Measurements from ENCODE around the gene FBXL13.
"Not testable (repeated sequence)": the region's sequence is repeated elsewhere in the genome, so short reads cannot be mapped to it uniquely, and the experiment has no call there.

Gene FBXL13

DNA sequence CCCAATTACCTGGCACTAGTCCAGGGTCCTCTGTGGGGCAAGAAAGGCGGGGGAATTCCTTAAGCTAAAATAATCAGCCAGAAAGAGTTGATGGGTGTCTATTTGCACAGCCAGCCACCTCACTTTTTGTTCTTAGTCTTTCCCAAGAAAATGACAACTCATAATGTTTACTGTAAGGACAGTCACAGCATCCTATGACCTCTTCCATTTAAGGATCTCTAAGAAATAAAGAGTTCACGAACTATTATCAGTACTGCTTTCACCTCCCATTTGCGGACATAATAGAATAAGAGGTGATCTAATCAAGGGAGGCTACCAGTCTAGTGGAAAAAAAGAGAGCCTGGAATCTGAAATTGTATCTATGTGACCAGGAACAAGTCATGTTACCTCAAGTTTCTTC lies 234.2 kb downstream of the FBXL13 start:
- Histone ChIP-seq H3K36me3 (replicated peaks) (no peaks in the 10 kb centered on the region), H3K9me3 (no peaks in the 10 kb centered on the region), H3K4me3 (no peak overlapping the region), H3K4me1 (no peaks in the 10 kb centered on the region), H3K27me3 (ENCODE audit: low read depth) (no peaks in the 10 kb centered on the region)
- no peak for DNase-seq (ENCODE audit: low spot score in 2 of 2)
- in situ Hi-C loops (cut with MboI; ENCODE audit: low sequenced_read_pairs): no loop called here

DNA sequence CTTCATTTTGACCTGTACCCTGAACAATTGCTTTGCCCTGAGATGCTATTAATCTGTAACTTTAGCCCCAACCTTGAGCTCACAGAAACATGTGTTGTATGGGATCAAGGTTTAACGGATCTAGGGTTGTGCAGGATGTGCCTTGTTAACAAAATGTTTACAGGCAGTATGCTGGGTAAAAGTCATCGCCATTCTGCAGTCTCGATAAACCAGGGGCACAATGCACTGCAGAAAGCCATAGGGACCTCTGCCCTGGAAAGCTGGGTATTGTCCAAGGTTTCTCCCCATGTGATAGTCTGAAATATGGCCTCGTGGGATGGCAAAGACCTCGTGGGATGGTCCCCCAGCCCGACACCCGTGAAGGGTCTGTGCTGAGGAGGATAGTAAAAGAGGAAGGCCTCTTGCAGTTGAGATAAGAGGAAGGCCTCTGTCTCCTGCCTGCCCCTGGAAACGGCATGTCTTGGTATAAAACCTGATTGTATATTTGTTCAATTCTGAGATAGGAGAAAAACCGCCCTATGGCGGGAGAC lies 236.0 kb downstream of the FBXL13 start:
- H3K4me3 ChIP-seq; H3K9me3 ChIP-seq; DNase-seq (ENCODE audit: low spot score in 2 of 2); H3K4me1 ChIP-seq; H3K36me3 ChIP-seq (replicated peaks); H3K27me3 ChIP-seq (ENCODE audit: low read depth); in situ Hi-C loops (cut with MboI; ENCODE audit: low sequenced_read_pairs): not testable (repeated sequence)

DNA sequence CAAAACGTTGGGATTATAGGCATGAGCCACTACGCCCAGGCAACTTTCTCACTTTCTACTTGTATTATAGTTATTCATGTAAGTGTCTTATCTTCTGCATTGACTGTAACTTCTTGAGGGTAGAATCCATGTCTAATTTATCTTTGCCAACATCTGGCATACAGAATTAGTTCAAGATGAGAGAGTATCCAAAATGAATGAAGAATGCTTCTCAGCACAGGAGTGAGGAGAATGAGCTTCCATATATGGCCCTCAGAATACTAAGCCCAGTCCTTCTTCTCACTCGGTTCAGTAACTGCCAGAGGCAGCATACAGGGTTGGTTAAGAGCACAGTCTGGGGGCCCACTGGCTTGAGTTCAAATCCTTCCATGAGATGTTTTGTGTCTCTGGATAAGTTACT lies 236.8 kb downstream of the FBXL13 start:
- in situ Hi-C loops (cut with MboI; ENCODE audit: low sequenced_read_pairs): no loop called here
- H3K27me3 ChIP-seq (ENCODE audit: low read depth): no peaks in the 10 kb centered on the region
- no peak overlapping the region for H3K4me3 ChIP-seq

DNA sequence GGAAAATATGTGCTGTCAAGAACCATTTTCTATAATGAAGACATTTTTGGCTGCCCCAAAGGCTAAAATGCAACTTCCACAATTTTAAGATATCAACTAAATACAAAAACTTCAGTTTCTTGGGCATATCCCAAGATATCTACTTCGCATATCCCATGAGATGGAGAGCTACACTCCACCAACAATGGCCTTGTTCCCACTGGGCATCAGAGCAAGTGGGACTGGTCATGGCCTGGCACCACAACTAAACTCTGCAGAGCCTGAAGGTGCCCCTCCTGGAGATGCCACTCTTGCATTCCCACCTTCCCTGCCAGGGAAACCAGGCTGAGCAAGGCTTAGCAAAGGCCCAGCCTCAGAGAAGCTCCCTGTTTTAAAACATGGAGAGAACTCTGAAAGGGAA lies 237.6 kb downstream of the FBXL13 start:
- no peaks in the 10 kb centered on the region for H3K27me3 ChIP-seq (ENCODE audit: low read depth)
- H3K36me3 ChIP-seq (replicated peaks): no peaks in the 10 kb centered on the region
- no peaks in the 10 kb centered on the region for H3K4me1 ChIP-seq
- no peak for DNase-seq (ENCODE audit: low spot score in 2 of 2)
- in situ Hi-C loops (cut with MboI; ENCODE audit: low sequenced_read_pairs): no loop called here
- H3K4me3 ChIP-seq: no peak overlapping the region
- H3K9me3 ChIP-seq: no peaks in the 10 kb centered on the region

More for the DNA sequence above, 236.8 kb downstream of the FBXL13 start:
- Histone ChIP-seq H3K9me3 (no peaks in the 10 kb centered on the region), H3K4me1 (no peaks in the 10 kb centered on the region), H3K36me3 (replicated peaks) (no peaks in the 10 kb centered on the region)
- DNase-seq (ENCODE audit: low spot score in 2 of 2): no peak

DNA sequence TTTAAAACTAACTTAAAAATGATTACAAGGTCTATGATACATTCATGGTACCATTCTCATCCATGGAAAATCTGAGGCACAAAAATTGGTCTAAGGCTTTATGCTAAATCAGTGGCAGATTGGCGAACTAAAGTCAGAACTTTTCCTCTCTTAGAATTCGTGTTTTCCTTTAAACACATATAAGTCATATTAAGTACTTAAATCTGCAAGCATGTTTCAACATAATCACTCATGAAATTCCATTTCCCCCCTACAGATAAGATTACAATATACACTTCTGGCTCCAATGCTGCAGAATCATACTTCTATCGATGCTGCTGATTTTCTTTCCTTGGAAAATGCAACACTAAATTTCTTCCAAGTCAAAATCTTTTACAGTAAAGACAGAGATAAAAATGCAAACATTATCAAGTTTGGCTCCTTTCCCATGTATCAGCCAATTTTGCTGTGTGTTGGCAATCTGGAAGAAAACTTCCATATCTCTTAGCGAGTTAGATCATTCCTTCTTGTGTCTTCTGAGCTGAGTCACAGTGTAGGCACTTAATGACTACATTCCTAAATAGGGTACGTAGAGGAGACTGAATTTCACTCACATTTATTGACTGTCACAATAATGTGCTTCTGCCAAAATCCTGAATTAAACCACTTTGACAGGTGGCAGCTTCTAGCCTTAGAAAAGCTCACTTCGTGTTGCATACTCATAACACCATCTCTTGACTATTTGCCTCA lies 238.2 kb downstream of the FBXL13 start:
- Histone ChIP-seq H3K9me3 (no peaks in the 10 kb centered on the region), H3K4me3 (no peak overlapping the region), H3K27me3 (ENCODE audit: low read depth) (no peaks in the 10 kb centered on the region), H3K4me1 (no peaks in the 10 kb centered on the region), H3K36me3 (replicated peaks) (no peaks in the 10 kb centered on the region)
- in situ Hi-C loops (cut with MboI; ENCODE audit: low sequenced_read_pairs): no loop called here
- DNase-seq (ENCODE audit: low spot score in 2 of 2): no peak

DNA sequence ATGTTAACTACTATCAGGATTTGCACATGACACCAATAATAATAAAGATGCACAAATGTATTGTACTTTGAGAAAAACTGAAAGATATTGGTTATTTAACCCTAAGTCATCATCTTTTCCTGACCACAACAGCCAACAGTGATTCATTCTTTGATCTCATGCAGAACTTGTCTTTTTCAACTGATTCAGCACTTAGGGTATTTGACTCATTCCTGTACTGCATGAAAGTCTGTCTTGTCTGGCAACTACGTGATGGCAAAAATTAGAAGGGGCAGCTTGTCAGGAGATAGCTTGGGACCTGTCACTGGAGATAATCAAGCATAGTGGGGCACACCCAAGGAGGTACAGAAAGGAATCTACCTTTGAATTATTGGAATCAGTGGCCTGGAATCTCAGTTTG lies 239.6 kb downstream of the FBXL13 start:
- no peaks in the 10 kb centered on the region for H3K27me3 ChIP-seq (ENCODE audit: low read depth)
- H3K36me3 ChIP-seq (replicated peaks): no peaks in the 10 kb centered on the region
- in situ Hi-C loops (cut with MboI; ENCODE audit: low sequenced_read_pairs): no loop called here
- no peaks in the 10 kb centered on the region for H3K4me1 ChIP-seq
- no peak for DNase-seq (ENCODE audit: low spot score in 2 of 2)
- H3K4me3 ChIP-seq: no peak overlapping the region
- no peaks in the 10 kb centered on the region for H3K9me3 ChIP-seq

DNA sequence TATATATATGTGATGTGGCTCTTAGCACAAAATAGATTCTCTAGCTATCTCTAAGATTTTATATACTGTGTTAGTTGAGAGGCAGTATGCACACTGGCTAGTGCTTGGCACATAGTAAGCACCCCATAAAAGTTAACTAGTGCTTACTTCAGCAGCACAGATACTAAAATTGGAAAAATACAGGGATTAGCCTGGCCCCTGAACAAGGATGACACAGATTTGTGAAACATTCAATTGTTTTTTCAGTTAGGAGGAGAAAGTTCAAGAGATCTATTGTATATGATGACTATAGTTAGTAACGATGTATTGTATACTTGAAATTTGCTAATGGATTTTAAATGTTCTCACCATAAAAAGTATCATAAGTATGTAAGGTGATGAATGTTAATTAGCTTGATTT lies 240.1 kb downstream of the FBXL13 start:
- Histone ChIP-seq H3K27me3 (ENCODE audit: low read depth) (no peaks in the 10 kb centered on the region), H3K4me1 (no peaks in the 10 kb centered on the region), H3K4me3 (no peak overlapping the region), H3K9me3 (no peaks in the 10 kb centered on the region), H3K36me3 (replicated peaks) (no peaks in the 10 kb centered on the region)
- no peak for DNase-seq (ENCODE audit: low spot score in 2 of 2)
- in situ Hi-C loops (cut with MboI; ENCODE audit: low sequenced_read_pairs): no loop called here

DNA sequence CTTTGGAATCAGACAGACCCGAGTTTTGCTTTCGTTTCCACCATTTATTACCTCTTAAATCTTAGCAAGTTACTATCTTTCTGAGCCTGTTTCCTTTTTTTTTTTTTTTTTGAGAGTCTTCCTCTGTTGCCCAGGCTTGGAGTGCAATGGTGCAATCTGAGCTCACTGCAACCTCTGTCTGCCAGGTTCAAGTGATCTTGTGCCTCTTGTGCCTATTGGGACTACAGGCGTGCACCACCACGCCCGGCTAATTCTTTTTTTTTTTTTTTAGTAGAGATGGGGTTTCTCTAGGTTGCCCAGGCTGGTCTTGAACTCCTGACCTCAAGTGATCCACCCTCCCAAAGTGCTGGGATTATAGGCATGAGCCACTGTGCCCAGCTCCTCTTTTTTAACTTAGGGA lies 241.3 kb downstream of the FBXL13 start:
- Histone ChIP-seq H3K4me3 (no peak overlapping the region), H3K4me1 (no peaks in the 10 kb centered on the region; the same call in 1 of the 2 replicates), H3K9me3 (no peaks in the 10 kb centered on the region), H3K36me3 (replicated peaks) (no peaks in the 10 kb centered on the region), H3K27me3 (ENCODE audit: low read depth) (no peaks in the 10 kb centered on the region)
- no peak for DNase-seq (ENCODE audit: low spot score in 2 of 2)
- in situ Hi-C loops (cut with MboI; ENCODE audit: low sequenced_read_pairs): no loop called here

DNA sequence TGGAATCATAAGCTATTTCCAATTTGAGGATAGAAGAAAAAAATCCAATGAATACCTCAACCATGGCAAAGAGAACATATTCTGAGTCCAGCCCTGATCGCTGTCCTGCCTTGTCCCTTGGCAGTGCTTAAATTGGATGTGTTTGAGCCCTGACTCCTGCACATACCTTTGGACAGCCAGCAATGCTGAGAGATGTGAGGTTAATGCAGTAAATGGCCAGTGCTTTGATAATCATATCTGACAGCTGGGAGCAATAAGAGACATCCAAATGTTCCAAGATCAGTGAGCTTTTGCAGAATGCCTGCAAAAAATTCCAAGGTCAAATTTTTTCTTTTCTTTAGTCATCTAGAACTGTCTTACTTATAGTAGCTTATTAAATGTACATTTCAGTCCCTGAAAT lies 241.9 kb downstream of the FBXL13 start:
- H3K4me3 ChIP-seq: no peak overlapping the region
- no peaks in the 10 kb centered on the region for H3K36me3 ChIP-seq (replicated peaks)
- no peaks in the 10 kb centered on the region for H3K27me3 ChIP-seq (ENCODE audit: low read depth)
- no peak for DNase-seq (ENCODE audit: low spot score in 2 of 2)
- in situ Hi-C loops (cut with MboI; ENCODE audit: low sequenced_read_pairs): no loop called here
- no peaks in the 10 kb centered on the region; the same call in 1 of the 2 replicates for H3K4me1 ChIP-seq
- H3K9me3 ChIP-seq: no peaks in the 10 kb centered on the region

DNA sequence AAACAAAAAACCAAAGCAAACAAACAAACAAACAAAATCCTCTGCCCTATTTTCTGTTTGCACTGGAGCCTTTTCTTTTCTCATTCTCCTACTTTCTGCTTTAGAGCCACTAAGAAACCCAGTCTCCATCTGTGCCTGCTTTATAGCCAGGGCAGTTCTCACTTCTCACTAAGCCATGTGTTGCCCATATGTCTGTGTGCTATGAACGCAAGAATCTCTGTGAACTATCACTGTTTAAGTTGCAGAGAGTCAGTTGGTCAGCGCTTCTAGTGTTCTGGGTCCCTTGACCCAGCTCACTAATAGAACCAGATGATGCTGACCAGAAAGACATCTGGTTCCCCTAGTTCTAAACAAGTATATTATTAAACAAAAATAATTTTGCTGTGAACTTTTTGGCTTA lies 244.4 kb downstream of the FBXL13 start:
- Histone ChIP-seq H3K4me1 (no peaks in the 10 kb centered on the region; the same call in 1 of the 2 replicates), H3K4me3 (no peak overlapping the region), H3K27me3 (ENCODE audit: low read depth) (no peaks in the 10 kb centered on the region), H3K36me3 (replicated peaks) (no peaks in the 10 kb centered on the region), H3K9me3 (no peaks in the 10 kb centered on the region)
- DNase-seq (ENCODE audit: low spot score in 2 of 2): no peak
- in situ Hi-C loops (cut with MboI; ENCODE audit: low sequenced_read_pairs): no loop called here

DNA sequence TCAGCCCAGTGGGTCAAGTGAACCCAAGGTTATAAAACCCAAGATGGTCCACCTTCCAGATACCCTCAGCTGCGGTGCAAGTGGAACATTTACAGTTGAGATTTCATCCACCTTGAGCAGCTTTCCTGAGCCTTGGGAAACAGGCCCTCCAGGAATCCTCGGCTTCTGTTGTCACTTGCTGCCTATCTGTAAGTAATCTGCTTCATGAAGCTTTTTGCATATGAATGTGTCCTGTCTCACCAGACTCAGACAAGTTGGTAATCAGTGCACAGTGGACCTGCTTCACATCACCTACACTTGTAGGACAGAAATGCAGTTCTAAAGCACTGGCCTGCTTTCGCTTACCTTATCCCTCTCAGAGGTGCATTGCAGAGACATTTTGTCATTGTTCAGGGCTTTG lies 245.5 kb downstream of the FBXL13 start:
- DNase-seq (ENCODE audit: low spot score in 2 of 2): no peak
- H3K4me3 ChIP-seq: no peak overlapping the region
- H3K9me3 ChIP-seq: no peaks in the 10 kb centered on the region
- no peaks in the 10 kb centered on the region for H3K27me3 ChIP-seq (ENCODE audit: low read depth)
- in situ Hi-C loops (cut with MboI; ENCODE audit: low sequenced_read_pairs): no loop called here
- no peaks in the 10 kb centered on the region for H3K36me3 ChIP-seq (replicated peaks)
- no peaks in the 10 kb centered on the region; the same call in 1 of the 2 replicates for H3K4me1 ChIP-seq

DNA sequence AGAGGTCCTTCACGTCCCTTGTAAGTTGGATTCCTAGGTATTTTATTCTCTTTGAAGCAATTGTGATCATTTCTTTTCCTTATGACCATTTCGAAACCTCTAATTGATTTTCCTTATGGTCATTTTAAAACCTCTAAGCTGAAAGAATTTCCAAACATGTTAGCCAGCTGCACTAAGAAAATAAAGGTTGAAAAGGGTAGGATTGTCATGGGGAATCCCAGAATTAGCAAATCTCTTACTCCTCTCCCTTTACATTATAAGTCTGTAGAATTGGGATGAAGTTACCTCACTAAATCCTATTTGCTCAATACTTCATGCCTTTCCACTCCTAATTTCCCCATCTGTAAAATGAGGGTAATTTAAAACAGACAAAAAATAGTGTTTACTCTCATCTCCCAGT lies 246.3 kb downstream of the FBXL13 start:
- no peaks in the 10 kb centered on the region for H3K36me3 ChIP-seq (replicated peaks)
- no peaks in the 10 kb centered on the region for H3K27me3 ChIP-seq (ENCODE audit: low read depth)
- DNase-seq (ENCODE audit: low spot score in 2 of 2): no peak
- in situ Hi-C loops (cut with MboI; ENCODE audit: low sequenced_read_pairs): no loop called here
- H3K4me1 ChIP-seq: no peaks in the 10 kb centered on the region; the same call in 1 of the 2 replicates
- H3K9me3 ChIP-seq: no peaks in the 10 kb centered on the region
- no peak overlapping the region for H3K4me3 ChIP-seq

DNA sequence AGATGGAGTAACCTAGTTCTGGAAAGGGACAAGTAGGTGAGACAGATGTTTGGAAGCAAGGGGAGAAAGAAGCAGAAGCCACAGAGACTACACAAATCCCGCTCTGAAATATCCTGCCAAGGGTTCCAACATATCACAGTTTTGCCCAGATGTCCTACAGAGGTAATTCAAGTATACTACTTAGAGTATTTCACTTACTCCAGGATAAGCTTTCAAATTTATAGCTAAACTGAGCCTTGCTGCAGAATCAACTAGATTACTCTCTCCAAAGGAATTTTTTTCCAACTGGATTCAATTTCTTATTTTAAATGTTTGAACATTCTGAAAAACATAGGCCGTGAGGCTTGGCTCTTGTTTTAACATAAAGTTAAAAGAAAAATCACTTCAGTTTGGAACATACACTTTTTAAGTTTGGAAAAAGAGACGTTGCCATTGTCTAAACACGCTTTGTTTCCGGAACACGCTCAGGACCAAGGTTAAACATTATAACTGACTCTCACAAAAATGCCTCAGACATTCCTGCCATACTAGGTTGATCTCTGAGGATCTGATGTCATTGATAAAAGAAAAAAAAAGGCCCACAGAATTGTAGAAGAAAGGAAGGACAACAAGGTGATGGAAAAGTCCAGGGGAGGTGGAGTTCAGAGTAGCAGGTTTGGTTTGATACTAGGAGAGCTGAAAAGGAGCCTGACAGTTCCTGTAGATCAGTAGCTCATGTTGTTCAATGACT lies 251.0 kb downstream of the FBXL13 start:
- Histone ChIP-seq H3K9me3 (no peaks in the 10 kb centered on the region), H3K4me1 (no peaks in the 10 kb centered on the region), H3K36me3 (replicated peaks) (no peaks in the 10 kb centered on the region), H3K4me3 (no peak overlapping the region), H3K27me3 (ENCODE audit: low read depth) (no peaks in the 10 kb centered on the region)
- DNase-seq (ENCODE audit: low spot score in 2 of 2): no peak
- in situ Hi-C loops (cut with MboI; ENCODE audit: low sequenced_read_pairs): no loop called here

DNA sequence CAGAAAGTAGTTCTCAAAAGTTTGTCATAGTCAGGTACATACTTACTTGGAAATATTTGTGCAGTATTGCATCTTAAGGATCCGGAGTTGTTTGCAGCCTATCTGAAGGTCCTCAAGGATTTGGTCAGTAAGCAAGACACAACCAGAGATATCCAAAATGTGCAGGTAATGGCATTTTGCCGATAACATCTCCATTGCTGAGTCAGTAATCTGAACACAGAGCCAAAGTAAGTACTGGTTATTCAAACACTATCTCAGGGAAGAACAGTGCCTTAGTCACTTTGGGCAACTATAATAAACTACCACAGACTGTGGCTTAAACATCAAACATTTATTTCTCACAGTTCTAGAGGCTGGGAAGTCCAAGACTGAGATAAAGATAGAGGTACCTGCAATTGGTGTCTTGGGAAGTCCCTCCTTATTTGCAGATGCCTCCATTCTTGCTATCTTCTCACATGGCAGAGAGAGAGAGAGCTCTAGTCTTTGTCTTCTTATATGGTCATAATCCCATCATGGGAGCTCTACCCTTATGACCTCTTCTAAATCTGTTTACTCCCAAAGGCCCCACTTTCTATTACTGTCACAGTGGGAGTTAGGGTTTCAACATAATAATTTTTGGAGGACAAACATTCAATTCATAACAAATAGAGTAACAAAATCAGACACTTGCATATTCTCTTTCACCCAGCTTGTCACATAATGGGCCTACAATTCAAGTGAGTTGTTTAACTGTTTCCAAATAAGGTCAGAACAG lies 252.4 kb downstream of the FBXL13 start:
- no peaks in the 10 kb centered on the region for H3K27me3 ChIP-seq (ENCODE audit: low read depth)
- DNase-seq (ENCODE audit: low spot score in 2 of 2): no peak
- no peaks in the 10 kb centered on the region for H3K36me3 ChIP-seq (replicated peaks)
- no peak overlapping the region for H3K4me3 ChIP-seq
- in situ Hi-C loops (cut with MboI; ENCODE audit: low sequenced_read_pairs): no loop called here
- no peaks in the 10 kb centered on the region for H3K4me1 ChIP-seq
- no peaks in the 10 kb centered on the region for H3K9me3 ChIP-seq
